GM19438 (cell line): ENCODE measurements around the gene AGAP1.

Experiments used
- ATAC-seq: cut with Tn5 transposase; IDR thresholded peaks from one replicate; pipeline ENCODE4 v1.9.1; 2021; ENCODE audit warnings: low read depth; ENCODE audit not compliant: unreplicated experiment

Gene AGAP1

DNA sequence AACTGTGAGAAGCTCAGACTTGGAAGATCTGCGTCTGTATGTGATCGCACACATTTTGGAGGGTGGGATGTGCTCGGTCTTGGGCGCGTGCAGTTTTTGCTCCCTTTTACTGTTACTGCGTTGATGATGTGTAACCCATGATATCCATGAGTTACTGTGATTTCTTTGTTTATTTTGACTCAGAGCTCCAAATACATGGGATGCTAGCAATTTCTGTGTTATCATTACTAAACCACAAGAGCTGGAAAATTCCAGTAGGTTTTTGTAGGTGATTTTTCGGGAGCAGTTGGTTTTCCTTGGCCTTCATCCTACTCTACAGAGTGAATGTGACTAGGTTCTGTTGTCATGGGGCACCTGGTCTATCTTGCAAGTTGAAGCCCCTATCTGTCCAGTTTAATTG lies 124.2 kb downstream of the AGAP1 start:
- ATAC-seq = no peak

DNA sequence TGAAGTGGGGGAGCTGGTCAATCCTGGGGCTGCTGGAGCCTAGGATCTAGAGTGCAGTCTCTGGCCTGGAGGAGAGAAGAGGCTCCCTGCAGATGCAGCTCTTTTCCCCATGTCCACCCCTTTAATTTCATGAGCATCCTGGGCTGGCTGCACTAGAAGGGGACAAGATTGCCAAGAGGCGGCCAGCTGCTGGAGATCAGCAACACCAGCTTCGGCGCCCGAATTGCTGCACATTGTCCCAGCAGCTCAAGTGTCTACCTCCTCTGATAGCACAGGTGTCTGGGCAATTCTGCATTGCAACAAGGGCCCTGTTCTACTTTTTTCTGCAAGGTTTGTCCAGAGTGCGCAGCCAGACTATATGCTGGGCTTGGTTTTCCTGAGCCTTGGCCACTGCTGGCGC lies 125.7 kb downstream of the AGAP1 start:
- no peak for ATAC-seq

DNA sequence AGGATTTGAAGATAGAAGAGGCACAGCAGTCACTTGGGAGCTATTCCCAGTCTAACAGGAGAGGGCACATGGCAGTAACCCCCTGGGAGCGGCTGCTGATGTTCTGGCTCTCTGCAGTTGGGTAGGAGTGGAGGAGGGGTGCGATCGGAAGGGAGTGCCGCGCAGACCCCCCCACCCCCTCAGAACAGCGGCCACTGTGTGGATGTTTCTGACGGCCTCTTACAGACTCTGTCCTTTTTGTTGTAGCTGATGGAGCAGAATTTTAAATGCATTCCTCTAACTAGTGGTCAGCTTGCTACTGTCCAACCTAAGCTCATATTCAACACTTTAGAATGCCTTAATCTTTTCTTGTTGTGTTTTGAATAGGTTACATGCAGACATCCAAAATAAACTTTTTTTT lies 127.9 kb downstream of the AGAP1 start:
- ATAC-seq = no peak

DNA sequence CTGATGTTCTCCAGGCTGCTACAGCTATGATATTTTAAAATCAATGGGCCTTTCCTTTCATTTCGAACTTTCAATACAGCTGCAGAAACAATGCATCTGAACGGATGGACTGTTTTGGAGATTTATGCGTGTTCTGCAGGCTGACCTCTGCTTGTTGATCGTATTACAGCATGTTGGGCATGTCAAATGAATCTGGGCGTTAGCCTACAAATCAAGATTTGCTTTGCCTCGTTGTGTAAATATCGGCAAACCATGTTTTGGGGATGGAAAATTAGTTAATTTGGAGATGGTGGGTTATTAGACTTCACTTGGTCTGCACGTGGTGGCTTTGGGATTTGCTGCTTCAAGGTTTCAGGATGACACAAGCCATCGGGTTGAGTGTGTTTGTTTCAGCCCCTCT lies 129.3 kb downstream of the AGAP1 start:
- no peak for ATAC-seq

DNA sequence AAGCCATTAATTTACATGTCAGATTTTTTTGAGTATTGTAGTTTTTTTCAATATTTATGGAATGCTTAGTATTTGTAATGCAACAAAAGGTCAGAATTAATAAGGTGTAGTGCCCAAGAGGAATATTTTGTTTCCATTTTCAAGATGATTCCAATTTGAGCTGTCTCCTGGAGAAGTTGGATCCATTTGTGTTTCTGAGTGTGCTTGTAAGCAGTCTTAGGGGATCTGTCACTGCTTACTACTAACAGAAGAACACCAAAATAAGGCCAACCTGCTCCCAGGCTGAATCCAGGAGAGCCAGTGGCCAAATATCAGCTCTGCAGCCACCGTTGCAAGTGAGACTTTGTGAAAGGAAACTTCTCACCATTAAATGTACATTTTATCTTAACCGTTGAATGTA lies 129.9 kb downstream of the AGAP1 start:
- ATAC-seq = no peak

DNA sequence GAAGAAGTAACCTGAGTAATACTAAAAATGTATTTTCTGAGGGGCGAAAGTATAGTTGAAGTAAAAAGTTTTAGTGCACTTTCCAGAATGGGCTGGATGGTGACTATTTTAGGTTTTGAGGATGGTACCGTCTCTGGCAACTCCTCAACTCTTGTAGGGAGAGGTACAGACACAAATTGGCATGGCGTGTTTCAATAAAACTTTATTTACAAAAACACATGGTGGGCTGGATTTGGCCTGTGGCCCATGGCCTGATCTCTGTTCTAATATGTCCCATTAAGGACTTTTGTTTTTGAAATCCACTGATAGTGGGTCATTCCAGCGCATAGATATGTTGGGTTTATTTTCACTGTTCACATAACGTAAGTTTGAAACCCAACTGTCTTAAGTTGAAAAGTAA lies 132.8 kb downstream of the AGAP1 start:
- ATAC-seq = no peak

DNA sequence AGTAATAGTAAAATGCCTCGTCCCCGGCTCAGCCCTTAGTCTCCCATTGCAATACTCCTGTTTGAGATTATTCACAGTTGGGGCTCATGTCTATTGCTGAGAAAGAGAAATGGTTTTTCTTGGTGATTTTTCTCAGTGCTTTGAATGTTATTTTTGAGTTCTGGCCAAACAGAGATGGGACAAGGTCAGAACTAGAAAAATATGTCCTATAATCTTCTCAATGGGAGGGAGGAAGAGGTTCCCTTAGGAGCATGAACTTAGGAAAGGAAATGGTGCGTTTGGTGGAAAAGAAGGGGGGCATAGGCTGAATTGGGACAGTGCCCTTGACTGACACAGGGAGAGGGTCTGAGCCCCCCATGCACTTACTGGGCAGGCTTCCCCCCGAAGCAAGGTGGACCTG lies 133.8 kb downstream of the AGAP1 start:
- no peak for ATAC-seq

DNA sequence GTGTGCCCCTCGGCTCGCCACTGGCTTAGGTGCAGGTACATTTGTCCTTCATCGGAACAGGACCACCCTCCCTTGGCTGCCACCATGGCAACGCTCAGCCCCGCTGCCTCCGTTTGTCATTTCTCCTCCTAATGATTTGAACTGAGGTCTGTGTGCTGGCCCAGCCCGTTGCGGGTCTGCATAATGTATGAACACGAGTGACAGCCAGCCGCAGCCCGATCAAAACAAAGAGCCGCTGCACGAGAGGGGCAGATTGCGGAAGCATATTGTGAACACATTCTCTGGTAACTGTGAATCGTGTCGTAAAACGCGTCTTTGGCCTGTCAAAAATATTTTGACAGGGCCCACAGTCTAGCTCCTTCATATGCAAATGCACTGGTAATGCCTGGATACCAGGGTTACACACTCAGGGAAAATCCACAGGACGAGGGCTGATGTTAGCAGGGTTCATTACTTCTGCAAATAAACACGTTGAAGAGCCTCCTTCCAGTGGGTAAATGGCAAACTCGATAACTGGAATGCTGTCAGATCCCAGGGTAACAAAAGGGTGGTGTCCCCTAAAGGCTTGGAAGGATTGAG lies 137.0 kb downstream of the AGAP1 start:
- ATAC-seq = no peak

DNA sequence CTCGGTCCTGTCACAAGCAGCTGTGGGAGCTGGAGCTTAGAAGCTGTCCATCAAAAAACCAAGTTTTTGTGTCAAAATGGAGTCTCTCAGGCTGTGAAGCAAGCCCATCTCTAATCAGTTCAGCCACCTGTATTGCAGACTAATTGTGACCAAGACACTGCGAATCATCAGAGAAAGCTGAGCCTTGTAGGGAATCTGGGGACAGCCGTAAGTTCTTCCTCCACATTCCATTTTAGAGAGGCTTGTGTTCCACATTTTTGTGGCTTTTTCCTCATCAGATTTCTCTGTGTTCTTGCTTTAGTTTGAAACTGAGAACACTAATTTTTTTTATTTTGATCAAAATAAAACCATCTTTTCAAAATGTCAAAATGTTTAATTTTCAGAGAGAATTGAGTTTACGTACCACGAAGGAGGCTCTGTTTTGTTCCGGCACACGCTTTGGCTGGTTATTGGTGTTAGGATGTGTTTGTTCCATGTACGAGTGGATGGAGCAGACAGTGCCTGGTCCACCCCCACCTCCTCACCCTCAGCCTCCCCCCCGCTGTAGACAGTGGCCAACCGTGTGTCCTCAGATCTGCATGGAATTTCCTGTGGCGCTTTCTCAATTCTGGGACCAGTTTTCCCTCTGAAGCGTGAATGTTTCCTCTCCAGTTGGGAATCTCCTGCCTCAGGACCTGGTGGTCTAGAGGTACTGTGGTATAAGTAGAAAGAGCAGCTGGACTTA lies 140.8 kb downstream of the AGAP1 start:
- ATAC-seq = no peak

DNA sequence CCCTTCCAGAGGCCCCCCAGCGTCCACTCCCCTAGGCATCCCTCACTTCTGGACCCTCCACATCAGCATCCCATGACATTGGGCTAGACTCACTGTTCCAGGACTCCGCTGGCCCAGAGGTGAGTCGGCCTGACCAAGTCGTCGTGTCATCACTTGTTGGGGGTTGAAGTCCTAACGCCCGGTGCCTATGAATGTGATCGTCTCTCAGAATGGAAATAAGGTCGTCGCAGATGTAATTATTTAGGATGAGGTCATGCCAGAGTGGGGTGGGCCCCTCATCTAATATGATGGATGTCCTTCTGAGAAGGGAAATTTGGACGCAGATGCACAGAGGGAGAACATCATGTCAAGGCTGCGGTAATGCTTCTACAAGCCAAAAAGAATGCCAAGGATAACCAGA lies 142.7 kb downstream of the AGAP1 start:
- ATAC-seq = no peak

DNA sequence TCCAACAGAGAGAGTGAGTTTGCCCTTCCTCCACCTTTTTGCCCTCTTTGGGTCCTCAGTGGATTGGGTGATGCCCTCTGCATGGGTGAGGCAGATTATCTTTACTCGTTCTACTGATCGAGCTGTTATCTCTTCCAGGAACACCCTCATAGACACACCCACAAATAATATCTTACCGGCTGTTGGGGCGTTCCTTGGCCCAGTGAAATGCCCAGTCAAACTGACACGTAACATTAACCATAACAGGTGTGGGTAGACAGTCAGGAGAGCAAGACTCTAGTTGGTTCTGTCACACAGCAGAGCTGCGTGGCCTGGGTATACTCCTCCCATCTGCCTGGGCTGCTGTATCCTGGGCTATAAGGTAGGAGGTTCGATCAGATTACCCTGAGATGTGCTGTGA lies 144.1 kb downstream of the AGAP1 start:
- ATAC-seq = no peak

DNA sequence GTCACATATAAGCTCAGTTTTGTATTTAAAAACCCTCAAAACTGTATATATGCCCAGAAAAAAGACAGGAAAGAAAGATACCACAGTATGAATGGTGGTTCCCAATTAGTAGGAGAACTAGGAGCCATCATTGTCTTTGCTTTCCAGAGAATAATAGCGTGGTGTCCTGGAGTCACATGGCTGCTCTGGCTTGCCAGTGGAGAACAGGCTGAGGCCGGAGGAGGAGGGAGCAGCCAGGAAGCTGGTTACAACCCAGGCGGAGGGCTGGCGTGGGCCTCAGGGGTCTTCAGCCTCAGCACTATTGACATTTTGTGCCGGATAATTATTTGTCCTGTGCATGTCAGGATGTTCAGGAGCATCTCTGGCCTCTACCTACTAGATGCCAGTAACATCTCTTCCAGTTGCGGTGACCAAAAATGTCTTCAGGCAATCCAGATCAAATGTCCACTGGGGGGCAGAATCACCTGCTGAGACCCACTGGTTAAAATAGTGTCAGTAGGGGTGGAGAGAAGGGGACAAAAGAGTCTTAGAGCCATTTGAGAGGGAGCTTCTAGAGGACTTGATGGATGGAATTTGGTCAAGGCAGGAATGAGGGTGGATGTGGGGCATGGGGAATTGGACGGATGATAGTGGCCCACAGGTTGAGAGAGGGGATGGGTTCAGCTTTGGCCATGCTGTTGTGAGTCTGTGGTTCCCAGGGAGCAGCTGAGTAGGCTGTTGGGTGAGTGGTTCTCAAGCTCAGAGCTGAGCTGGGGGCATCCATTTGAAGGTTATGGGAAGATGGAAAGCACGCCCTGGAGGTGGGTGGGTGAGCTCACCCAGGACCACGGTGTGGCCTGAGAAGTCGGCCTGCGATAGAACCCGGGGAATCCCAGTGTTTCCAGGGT lies 144.9 kb downstream of the AGAP1 start:
- ATAC-seq = no peak

DNA sequence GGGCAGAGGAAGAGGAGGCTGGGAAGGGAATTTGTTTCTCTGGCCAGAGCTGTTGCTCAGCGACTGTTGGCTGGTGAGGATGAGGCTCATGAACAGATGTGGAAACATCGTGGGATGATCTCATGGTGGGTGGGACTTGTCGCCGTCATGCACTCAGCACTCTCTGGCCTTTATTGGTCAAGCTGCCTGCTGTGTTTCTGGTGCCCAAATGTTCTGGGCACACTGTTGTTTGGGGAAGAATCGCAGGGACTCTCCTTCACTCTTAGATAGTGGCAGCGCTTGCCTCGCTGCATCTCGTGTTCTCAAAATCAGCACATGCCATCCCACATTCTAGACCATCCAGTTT lies 145.6 kb downstream of the AGAP1 start:
- ATAC-seq = no peak

DNA sequence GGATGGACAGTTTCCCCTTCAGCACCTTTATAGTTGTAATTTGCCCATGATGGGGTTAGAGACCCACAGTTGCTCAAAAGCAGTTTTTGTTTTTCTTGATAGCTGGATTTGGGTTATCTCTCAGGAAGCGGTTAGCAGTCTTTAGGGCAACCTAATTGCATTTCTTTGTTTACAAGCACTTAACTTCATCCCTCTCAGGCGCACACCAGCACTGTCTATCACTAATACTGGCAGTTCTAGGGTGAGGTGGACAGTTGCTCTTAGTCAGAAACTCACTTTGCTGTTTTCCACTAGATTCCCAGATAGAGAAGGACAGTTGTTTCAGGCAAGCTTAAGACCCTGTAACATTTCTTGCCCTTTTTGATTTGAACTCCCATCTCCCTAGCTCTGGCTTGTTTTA lies 146.0 kb downstream of the AGAP1 start:
- no peak for ATAC-seq

DNA sequence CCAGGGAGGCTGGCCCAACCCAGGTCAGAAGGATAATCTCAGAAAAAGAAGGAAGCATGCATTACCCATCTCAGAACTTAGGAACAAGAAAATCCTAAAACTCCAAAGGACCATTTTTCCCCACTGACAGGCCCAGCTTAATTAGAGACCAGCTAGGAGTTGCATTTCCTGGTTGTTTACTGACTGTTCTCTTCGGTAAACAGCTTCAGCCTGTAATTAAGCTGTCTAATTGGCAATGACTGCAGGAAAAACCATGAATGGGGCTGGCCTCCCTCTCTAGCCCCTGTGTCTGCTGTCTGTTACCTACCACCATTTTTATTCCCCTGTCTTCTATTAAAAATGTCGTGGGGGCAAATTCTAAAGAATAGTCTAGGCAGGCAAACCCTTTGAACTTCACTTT lies 146.5 kb downstream of the AGAP1 start:
- no peak for ATAC-seq

DNA sequence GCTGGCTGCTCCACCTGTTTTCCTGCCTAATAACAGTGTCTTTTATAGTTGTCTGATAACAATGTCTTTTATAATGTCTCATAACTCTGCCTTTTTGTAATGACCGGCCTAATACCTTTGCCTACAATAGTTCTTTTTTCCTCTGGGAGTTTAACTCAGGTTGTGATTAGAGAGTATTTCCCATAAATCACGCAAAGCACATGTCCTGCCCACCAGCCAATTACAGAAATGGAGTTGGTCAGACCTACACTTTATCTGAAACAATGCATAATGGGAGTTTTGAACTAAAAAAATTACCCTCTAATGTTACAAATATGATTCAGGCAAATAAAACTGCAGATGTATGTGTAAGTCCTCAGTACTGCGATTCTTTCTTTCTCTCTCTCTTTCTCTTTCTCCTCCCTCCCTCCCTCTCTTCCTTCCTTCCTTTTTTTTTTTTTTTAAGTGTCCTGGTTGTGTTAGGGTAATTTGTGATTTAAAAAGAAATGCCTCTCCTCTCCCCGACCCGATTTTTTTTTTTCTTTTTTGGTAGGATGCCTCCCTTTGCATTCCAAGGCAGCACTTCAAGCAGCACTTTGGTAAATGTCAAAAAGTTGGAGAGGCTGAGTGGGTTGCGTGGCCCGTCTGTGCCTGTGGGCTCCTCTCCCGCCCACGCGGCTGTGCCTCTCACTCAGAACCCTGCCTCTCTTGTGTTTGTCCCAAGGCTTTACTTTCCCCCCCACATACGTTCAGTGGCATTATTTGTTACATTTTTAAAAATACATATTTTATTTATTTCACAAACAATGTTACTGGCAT lies 147.3 kb downstream of the AGAP1 start:
- no peak for ATAC-seq

DNA sequence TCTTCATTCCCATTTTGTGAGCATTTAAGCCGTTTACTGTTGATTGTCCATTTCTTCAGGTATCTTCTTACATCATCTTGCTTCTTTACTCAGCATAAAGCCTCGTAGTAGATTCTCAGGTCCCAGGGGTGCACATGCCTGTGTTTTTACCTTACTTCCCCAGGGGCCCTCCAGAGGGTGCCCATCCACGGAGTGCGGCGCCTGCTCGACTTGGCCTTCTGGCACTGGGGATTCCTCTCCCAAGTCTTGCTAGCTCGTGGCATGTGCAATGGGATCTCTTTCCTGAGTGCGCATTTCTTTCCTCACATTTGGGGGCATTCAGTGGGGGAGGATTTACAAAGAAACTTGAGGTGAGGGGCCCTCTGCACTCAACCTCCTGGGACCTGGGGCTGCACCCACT lies 148.1 kb downstream of the AGAP1 start:
- no peak for ATAC-seq

DNA sequence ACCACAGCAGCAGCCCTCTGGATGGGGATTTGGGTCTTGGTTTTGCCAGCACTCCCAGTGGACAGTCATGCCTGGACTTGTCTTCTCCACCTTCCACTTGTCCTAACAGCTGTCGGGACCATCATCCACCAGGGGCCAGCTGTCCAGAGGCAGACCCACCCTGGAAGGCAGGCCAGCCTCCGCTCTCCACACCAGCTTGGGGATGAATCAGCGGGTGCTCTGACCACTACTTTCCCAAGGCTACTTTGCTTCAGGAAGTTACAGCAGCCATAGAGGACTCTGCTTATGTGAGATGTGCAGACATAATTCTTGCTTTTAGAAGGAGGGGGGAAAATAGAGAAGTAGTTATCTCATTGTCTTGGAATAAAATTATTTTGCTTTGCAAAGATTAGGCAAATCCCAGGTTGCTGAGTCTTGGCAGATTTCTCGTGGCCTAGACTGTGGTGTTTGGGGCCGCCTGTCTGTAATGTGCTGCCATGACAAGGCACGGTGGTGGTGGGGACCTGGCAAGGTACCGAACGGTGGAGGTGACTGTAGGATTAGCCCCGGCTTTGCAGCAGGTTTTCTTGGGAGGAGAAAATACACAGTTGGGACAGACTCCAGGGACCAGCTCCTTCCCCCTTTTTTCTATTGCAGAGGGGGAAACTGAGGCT lies 148.7 kb downstream of the AGAP1 start:
- no peak for ATAC-seq

DNA sequence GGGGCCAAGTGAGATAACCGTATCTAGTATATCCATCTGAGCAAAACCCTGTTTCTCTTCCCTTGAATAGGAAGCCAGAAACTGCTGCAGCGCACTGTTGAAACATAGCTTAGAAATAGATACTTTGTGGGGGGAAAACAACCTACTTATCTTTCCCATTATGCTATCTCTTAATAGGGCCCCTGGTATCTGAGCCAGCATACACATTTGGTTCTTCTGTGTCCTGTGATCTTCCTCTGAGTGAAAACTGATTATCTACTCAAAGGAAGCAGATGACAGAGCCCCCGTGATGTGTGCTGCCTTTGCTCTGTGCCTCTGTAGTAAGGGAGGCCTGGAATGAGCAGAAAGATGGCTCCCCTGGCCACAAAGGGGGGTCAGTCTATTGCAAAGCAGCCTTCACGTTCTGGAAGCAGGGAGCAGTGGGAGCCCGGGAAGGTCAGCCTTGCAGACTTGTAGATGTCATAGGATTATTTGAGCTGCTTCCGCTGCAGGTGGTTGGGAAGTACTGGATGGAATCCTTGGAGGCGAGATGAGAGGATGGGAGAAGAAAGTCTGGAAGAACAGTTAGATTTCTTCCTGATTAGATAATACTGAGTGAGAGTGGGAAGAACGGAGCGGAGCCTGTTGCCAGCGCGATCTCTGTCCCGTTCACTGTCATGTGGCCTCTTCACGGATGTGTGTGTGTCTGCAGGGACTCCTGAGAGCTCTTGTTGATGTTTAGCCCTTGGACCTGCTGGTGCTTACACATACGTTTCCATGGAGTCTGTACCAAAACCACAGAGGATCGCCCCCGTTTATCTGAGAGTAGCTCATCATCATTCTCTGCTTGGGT lies 150.1 kb downstream of the AGAP1 start:
- no peak for ATAC-seq

DNA sequence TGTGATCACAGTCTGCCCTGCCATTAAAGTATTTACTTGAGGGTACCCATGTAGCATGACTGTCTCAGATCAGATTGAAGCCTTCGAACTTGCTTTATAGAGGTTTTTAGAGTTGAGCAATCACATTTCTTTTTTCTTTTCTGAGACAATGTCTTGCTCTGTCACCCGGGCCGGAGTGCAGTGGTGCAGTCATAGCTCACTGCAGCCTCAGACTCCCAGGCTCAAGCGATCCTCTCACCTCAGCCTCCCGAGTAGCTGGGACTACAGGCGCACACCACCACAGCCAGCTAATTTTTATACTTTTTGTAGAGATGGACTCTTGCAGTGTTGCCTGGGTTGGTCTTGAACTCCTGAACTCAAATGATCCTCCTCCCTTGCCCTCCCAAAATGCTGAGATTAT lies 153.4 kb downstream of the AGAP1 start:
- no peak for ATAC-seq
